Right cardiac atrium (tissue), 5 donors: Measurements from ENCODE around the gene PRR12. TPM values are rescaled to one million over a fixed set of nuclear protein-coding genes. Genes with fewer than 3 reads are reported as not detected.

ENCODE experiments used
- ATAC-seq, 2 donors: fragments of 200-7000 bp; cut with Tn5 transposase; one replicate each; pipeline versions ENCODE4 v1.8.0 to v1.9.1; 2020; ENCODE audit warnings: moderate library complexity in 2 of 2, mild to moderate bottlenecking in 1 of 2
- DNase-seq, 3 donors: peaks; one replicate each; pipeline ENCODE4 v3.0.0-alpha.2; 2020
- H3K27ac ChIP-seq: one replicate; pipeline ENCODE4 v1.5.1; 2013; ENCODE audit warnings: mild to moderate bottlenecking, low read length, control low read depth, moderate library complexity
- H3K27me3 ChIP-seq: one replicate; pipeline ENCODE4 v1.6.1; 2013; ENCODE audit not compliant: control insufficient read depth, insufficient read depth
- H3K4me1 ChIP-seq: one replicate; pipeline ENCODE4 v1.6.1; 2013; ENCODE audit warnings: low read length; ENCODE audit not compliant: control insufficient read depth, insufficient read depth
- H3K4me3 ChIP-seq: one replicate; pipeline ENCODE4 v1.5.1; 2013; ENCODE audit warnings: low read length, control low read depth
- H3K9me3 ChIP-seq: one replicate; pipeline ENCODE4 v1.6.1; 2013; ENCODE audit warnings: low read length; ENCODE audit not compliant: control insufficient read depth
- WGBS: extraction: QIAGEN DNeasy Blood & Tissue Kit; methylation state at CpG from one replicate; pipeline ENCODE4 v1.1.7; 2013; 5-methylcytosine and 5-hydroxymethylcytosine counted together
- intact Hi-C, 4 donors: fragments of 100-400 bp; cut with DNase I; formaldehyde crosslinking; loops; one replicate each; pipeline versions ENCODE4 v1.11.0 to v1.14.0; 2022 to 2023
- polyA plus RNA-seq: library from polyadenylated mRNA; stranded (reverse); fragments of 200-250 nt; gene quantifications from one replicate; pipeline ENCODE4 v1.2.3, GENCODE V29; 2013
- total RNA-seq, 4 donors: library from RNA; stranded (reverse); fragmentation: NEBNext Ultra II Directional; extraction: Animal tissue kit (Norgen Biotek cat#: 25700); gene quantifications; one replicate each; pipeline ENCODE4 v1.2.1, GENCODE V29; 2021
- donor health status: healthy with polysubstance abuse.
- donor health status: DM: no; HTN: yes; CAD: no.
- donor health status: DM: no; HTN: no; CAD: no.
- donor health status: DM: no; HTN: yes; CAD: no; lungs with severe emphysema.
- donor health status: DM: yes; HTN: yes; CAD: no.

The PRR12 gene
- total and polyA plus RNA-seq, 5 donors = 9.8 to 19.9 (median 16.6) TPM

DNA sequence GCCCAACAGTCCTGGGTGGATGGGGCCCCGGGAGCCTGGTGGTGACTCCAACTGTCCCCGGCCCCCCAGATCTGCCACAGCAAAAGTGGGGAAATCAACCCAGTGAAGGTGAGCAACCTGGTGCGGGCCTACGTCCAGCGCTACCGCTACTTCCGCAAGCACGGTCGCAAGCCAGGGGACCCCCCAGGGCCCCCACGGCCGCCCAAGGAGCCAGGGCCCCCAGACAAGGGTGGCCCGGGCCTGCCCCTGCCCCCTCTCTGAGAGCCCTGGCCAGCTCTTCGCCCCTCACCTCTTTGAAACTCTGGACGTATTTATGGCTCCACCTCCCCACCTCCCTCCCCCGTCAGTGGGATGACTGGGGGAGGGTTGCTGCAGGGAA, 67.1 kb downstream of the PRR12 start:
- no peaks in the 10 kb centered on the region for H3K27me3 ChIP-seq
- intact Hi-C loops = loop anchor here in 1 of 4 donors (5.0 kb wide), 1 partner anchor 151 kb away; no protein-coding TSS in a partner anchor
- ATAC-seq = no peak
- 87% methylated on average over 15 of the region's 15 CpGs for WGBS
- H3K27ac ChIP-seq = no peak overlapping the region
- DNase-seq = peak in 1 of 3 donors; percentile 47
- no peak overlapping the region for H3K4me3 ChIP-seq
- no peaks in the 10 kb centered on the region for H3K9me3 ChIP-seq
- no peaks in the 10 kb centered on the region for H3K4me1 ChIP-seq

GRCh38 chr19:49658566-49659442, 67.8 kb downstream of the PRR12 start:
- Histone ChIP-seq H3K4me3 (no peak overlapping the region), H3K9me3 (no peaks in the 10 kb centered on the region), H3K27me3 (no peaks in the 10 kb centered on the region), H3K27ac (no peak overlapping the region), H3K4me1 (no peaks in the 10 kb centered on the region)
- 92% methylated on average over 12 of the region's 12 CpGs for WGBS
- ATAC-seq (no peak), DNase-seq (peak in 1 of 3 donors; percentile 30)
- intact Hi-C loops = loop anchor here in 1 of 4 donors (5.0 kb wide), 1 partner anchor 152 kb away; no protein-coding TSS in a partner anchor

DNA sequence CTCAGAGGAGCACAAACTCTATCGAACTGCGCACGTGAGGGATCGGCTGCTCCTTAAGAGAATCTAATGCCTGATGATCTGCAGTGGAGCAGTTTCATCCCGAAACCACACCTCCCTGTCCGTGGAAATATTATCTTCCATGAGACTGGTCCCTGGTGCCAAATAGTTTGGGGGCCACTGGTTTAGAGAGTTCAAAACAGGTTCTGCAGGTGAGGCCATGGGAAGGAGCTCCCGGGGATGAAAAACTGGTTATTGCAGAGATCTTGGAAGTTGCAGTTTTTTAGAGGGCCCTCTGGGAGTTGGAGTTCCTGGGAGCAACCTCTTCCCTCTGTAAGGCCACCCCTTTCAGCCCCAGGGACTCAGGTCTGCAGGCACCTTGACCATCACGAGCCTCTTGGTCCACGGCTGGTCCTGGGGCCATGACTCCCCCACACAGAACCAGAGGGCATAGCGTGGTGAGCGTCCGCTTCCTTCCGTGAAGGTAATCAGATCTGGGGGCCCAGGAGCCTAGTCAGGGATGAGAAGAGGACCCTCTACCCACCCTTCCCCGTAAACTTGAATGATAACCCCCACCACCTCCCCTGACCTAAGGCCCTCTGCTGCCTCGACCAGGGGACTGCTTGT, 69.5 kb downstream of the PRR12 start:
- no peak overlapping the region for H3K27ac ChIP-seq
- ATAC-seq (no peak), DNase-seq (peak in 1 of 3 donors; percentile 46)
- H3K27me3 ChIP-seq = no peaks in the 10 kb centered on the region
- H3K9me3 ChIP-seq = no peaks in the 10 kb centered on the region
- H3K4me1 ChIP-seq = no peaks in the 10 kb centered on the region
- 85% methylated on average over 15 of the region's 15 CpGs for WGBS
- intact Hi-C loops = loop anchor here in 1 of 4 donors (10.0 kb wide), 1 partner anchor 66 kb away; the partner anchor contains the start of gene PRR12
- H3K4me3 ChIP-seq = no peak overlapping the region

- Histone ChIP-seq H3K27ac (no peak overlapping the region), H3K27me3 (no peaks in the 10 kb centered on the region), H3K4me1 (no peaks in the 10 kb centered on the region), H3K9me3 (no peaks in the 10 kb centered on the region), H3K4me3 (no peak overlapping the region)
- peak in 2 of 3 donors; percentile 47 to 58 for DNase-seq
- 89% methylated on average over 16 of the region's 16 CpGs for WGBS
- ATAC-seq = no peak
- intact Hi-C loops = loop anchor here in 1 of 4 donors (10.0 kb wide), 1 partner anchor 67 kb away; the partner anchor contains the start of gene PRR12
Measured at GRCh38 chr19:49662011-49662410, 71.0 kb downstream of the PRR12 start.

DNA sequence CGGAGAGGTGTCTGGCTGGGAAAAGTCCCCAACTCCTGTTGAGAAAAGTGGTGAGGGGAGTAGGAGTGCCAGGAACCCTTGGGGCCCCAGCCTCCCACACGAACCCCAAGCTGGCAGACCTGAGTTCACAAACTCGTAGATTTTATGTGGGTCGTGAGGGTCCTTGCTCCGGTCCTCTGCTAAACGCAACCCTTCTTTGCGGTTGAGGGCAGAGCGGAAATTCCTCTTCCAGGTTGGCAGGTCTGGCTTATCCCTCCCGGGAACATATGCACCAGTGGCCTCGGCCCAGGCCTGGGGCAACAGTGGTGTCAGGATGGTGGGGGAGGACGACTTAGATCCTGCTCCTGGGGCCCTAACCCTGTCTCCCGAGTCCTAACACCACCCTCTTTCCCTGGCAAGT, 72.2 kb downstream of the PRR12 start:
- peak in 2 of 3 donors; percentile 40 to 41 for DNase-seq
- WGBS = 85% methylated on average over 12 of the region's 12 CpGs
- Histone ChIP-seq H3K4me1 (no peaks in the 10 kb centered on the region), H3K27me3 (no peaks in the 10 kb centered on the region), H3K4me3 (no peak overlapping the region), H3K9me3 (no peaks in the 10 kb centered on the region), H3K27ac (no peak overlapping the region)
- intact Hi-C loops = loop anchor here in 1 of 4 donors (10.0 kb wide), 1 partner anchor 68 kb away; the partner anchor contains the start of gene PRR12
- no peak for ATAC-seq

- Histone ChIP-seq H3K27me3 (no peaks in the 10 kb centered on the region), H3K4me3 (peak overlapping the region; percentile 70), H3K4me1 (no peaks in the 10 kb centered on the region), H3K9me3 (no peaks in the 10 kb centered on the region), H3K27ac (peak overlapping the region; percentile 89)
- peak; percentile 82 to 83 for ATAC-seq
- peak; percentile 89 to 96 (median 96) for DNase-seq
- WGBS = 1% methylated on average over 53 of the region's 53 CpGs
- intact Hi-C loops = loop anchor here in 1 of 4 donors (10.0 kb wide), 1 partner anchor 70 kb away; the partner anchor contains the start of gene PRR12
Measured at GRCh38 chr19:49664171-49665035, 73.4 kb downstream of the PRR12 start.

DNA sequence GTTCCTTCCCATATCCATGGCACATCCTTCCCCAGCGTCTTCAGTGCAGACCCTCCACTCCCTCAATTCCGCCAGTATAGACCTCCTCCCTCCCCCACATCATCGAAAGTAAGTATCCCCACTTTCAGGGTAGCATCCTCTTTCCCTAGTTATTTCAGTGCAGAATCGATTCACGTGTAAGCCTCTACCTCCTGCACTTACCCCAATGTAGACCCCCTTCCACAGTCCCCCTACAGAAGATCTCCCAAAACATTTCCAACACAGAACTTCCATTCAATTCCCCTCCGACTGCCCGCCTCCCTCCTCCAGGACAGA, 74.0 kb downstream of the PRR12 start:
- whole genome bisulfite sequencing = 1% methylated on average over 7 of the region's 7 CpGs
- ATAC-seq = no peak
- intact Hi-C loops = loop anchor here in 1 of 4 donors (10.0 kb wide), 1 partner anchor 70 kb away; the partner anchor contains the start of gene PRR12

GRCh38 chr19:49665351-49666119, 74.6 kb downstream of the PRR12 start, which contains the start of the genes BCL2L12 and IRF3:
Gene BCL2L12, plus strand, starts transcription at chr19:49665933. Its CDS starts 760 bp downstream, at chr19:49666693.
Gene IRF3, minus strand, starts transcription at chr19:49665857. Its CDS starts 1,019 bp downstream, at chr19:49664838.
- no peaks in the 10 kb centered on the region for H3K27me3 ChIP-seq
- under 1% methylated on average over 50 of the region's 50 CpGs for whole genome bisulfite sequencing
- peak within 1 kb of the TSS; percentile 70 for H3K4me3 ChIP-seq
- H3K9me3 ChIP-seq = no peaks in the 10 kb centered on the region
- ATAC-seq (peak; percentile 91 to 94), DNase-seq (peak; percentile 99)
- intact Hi-C loops = loop anchor here in 1 of 4 donors (10.0 kb wide), 1 partner anchor 71 kb away; the partner anchor contains the start of gene PRR12
- H3K4me1 ChIP-seq = no peaks in the 10 kb centered on the region
- peak within 1 kb of the TSS; percentile 89 for H3K27ac ChIP-seq

More for the DNA sequence above, 74.0 kb downstream of the PRR12 start:
- Histone ChIP-seq H3K27ac (peak overlapping the region; percentile 89), H3K4me1 (no peaks in the 10 kb centered on the region), H3K27me3 (no peaks in the 10 kb centered on the region), H3K4me3 (peak overlapping the region; percentile 70), H3K9me3 (no peaks in the 10 kb centered on the region)
- DNase-seq = no peak

DNA sequence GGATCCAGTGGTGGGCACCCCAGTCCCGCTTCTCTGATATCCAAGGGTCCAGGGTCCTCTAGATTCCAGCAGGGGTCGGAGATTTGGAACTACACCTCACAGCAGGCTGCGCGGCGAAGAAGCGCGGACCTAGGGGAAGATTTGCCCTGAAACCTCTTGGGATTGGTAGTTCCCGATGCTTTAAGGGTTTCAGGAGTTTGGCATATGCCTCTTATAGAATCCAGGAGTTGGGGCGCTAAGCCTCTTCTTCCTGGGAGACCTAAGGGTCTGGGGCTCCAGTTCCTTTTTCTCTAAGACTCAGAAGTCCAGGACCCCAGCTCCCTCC, 75.1 kb downstream of the PRR12 start:
- under 1% methylated on average over 9 of the region's 9 CpGs for WGBS
- intact Hi-C loops = loop anchor here in 1 of 4 donors (10.0 kb wide), 1 partner anchor 71 kb away; the partner anchor contains the start of gene PRR12
- H3K27ac ChIP-seq = no peak overlapping the region

More for the DNA sequence above, 75.1 kb downstream of the PRR12 start:
- H3K4me1 ChIP-seq = no peaks in the 10 kb centered on the region
- DNase-seq = no peak
- peak overlapping the region; percentile 70 for H3K4me3 ChIP-seq
- ATAC-seq = no peak
- no peaks in the 10 kb centered on the region for H3K27me3 ChIP-seq
- no peaks in the 10 kb centered on the region for H3K9me3 ChIP-seq
